ENCODE results near the gene FOXP1.

The FOXP1 gene

GRCh38 chr3:71376503-71376902 lies 207.0 kb downstream of the FOXP1 start:
- H3K36me3 ChIP-seq (ENCODE audit: control insufficient read depth in 2 of 2, insufficient read depth in 2 of 2, low read length in 2 of 2) = no peaks in the 10 kb centered on the region
- H3K27ac ChIP-seq (ENCODE audit: low read depth in 2 of 2, low read length in 2 of 2) = no peak overlapping the region
- H3K9ac ChIP-seq (ENCODE audit: low read depth in 1 of 2, low read length in 2 of 2) = no peak overlapping the region
- H3K4me3 ChIP-seq (ENCODE audit: low read length in 2 of 2) = no peak overlapping the region
- H3K27me3 ChIP-seq (ENCODE audit: control insufficient read depth in 2 of 2, insufficient read depth in 2 of 2, low read length in 2 of 2) = no peaks in the 10 kb centered on the region
- peaks cover 0 to 3% of the 10 kb centered on the region in 2 donors for H3K4me1 ChIP-seq (ENCODE audit: control insufficient read depth in 2 of 2, insufficient read depth in 2 of 2, low read length in 2 of 2)
- H3K9me3 ChIP-seq (ENCODE audit: control insufficient read depth in 2 of 2, low read length in 2 of 2) = no peaks in the 10 kb centered on the region

- Histone ChIP-seq H3K9me3 (ENCODE audit: control insufficient read depth in 2 of 2, low read length in 2 of 2) (no peaks in the 10 kb centered on the region), H3K4me3 (ENCODE audit: low read length in 2 of 2) (no peak overlapping the region), H3K9ac (ENCODE audit: low read depth in 1 of 2, low read length in 2 of 2) (no peak overlapping the region), H3K27ac (ENCODE audit: low read depth in 2 of 2, low read length in 2 of 2) (no peak overlapping the region), H3K27me3 (ENCODE audit: control insufficient read depth in 2 of 2, insufficient read depth in 2 of 2, low read length in 2 of 2) (no peaks in the 10 kb centered on the region), H3K4me1 (ENCODE audit: control insufficient read depth in 2 of 2, insufficient read depth in 2 of 2, low read length in 2 of 2) (peaks cover 0 to 3% of the 10 kb centered on the region in 2 donors), H3K36me3 (ENCODE audit: control insufficient read depth in 2 of 2, insufficient read depth in 2 of 2, low read length in 2 of 2) (no peaks in the 10 kb centered on the region)
Measured at GRCh38 chr3:71374582-71374981, 208.9 kb downstream of the FOXP1 start.

DNA sequence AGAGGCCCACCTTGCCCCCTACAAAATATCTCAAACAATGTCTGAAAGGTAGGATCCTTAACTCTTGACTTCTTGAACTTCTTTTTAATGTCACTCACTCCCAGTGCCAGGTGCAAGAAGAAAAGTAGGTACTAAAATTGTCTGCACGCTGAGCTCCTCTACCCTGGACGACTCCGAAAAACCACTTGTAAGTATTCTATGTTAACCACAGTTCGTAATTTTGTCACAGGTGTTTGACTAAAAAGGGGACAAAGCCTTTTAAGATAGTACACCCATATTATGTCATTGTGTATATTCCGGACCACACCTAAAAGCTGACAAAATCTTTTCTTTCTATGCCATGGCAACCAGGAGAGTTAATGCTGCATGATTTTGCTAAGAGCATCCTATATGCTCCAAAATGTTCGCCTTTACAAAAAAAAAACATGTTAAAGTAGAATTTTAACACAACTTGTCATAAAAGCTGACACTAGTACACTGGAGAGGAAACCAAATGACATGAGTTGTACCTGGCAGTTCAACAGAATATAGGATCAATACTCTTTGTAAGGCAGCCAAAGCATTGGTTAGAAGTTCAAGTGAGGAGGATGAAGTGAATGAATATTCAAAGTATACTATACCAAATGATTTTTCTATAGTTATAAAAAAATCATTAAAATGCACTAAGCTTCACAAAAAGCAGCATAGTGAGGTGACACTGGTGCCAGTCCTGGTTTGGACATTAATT lies 210.5 kb downstream of the FOXP1 start:
- H3K27me3 ChIP-seq (ENCODE audit: control insufficient read depth in 2 of 2, insufficient read depth in 2 of 2, low read length in 2 of 2) = no peaks in the 10 kb centered on the region
- no peak overlapping the region for H3K4me3 ChIP-seq (ENCODE audit: low read length in 2 of 2)
- H3K9me3 ChIP-seq (ENCODE audit: control insufficient read depth in 2 of 2, low read length in 2 of 2) = no peaks in the 10 kb centered on the region
- H3K27ac ChIP-seq (ENCODE audit: low read depth in 2 of 2, low read length in 2 of 2) = no peak overlapping the region
- H3K36me3 ChIP-seq (ENCODE audit: control insufficient read depth in 2 of 2, insufficient read depth in 2 of 2, low read length in 2 of 2) = no peaks in the 10 kb centered on the region
- H3K4me1 ChIP-seq (ENCODE audit: control insufficient read depth in 2 of 2, insufficient read depth in 2 of 2, low read length in 2 of 2) = peaks cover 0 to 3% of the 10 kb centered on the region in 2 donors
- no peak overlapping the region for H3K9ac ChIP-seq (ENCODE audit: low read depth in 1 of 2, low read length in 2 of 2)

GRCh38 chr3:71372241-71372768 lies 211.2 kb downstream of the FOXP1 start:
- Histone ChIP-seq H3K27me3 (ENCODE audit: control insufficient read depth in 2 of 2, insufficient read depth in 2 of 2, low read length in 2 of 2) (no peaks in the 10 kb centered on the region), H3K9ac (ENCODE audit: low read depth in 1 of 2, low read length in 2 of 2) (no peak overlapping the region), H3K36me3 (ENCODE audit: control insufficient read depth in 2 of 2, insufficient read depth in 2 of 2, low read length in 2 of 2) (no peaks in the 10 kb centered on the region), H3K9me3 (ENCODE audit: control insufficient read depth in 2 of 2, low read length in 2 of 2) (no peaks in the 10 kb centered on the region), H3K4me3 (ENCODE audit: low read length in 2 of 2) (no peak overlapping the region), H3K4me1 (ENCODE audit: control insufficient read depth in 2 of 2, insufficient read depth in 2 of 2, low read length in 2 of 2) (peaks cover 0 to 3% of the 10 kb centered on the region in 2 donors), H3K27ac (ENCODE audit: low read depth in 2 of 2, low read length in 2 of 2) (no peak overlapping the region)

DNA sequence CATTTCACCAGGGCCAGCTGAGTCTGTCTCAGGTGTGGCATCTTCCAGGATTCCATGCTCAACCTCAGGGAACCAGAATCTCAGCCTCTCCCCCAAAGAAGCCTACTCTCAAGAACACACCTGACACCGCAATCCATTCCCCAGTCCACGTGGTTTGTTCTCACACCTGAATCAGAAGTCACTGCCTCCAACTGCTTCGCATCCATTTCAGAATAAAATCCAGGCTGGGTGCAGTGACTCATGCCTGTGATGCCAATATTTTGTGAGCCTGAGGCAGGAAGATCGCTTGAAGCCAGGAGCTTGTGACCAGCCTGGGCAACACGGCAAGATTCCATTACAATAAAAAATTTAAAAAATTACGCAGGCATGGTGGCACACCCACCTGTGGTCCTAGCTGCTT lies 212.2 kb downstream of the FOXP1 start:
- Histone ChIP-seq H3K9ac (ENCODE audit: low read depth in 1 of 2, low read length in 2 of 2) (no peak overlapping the region), H3K36me3 (ENCODE audit: control insufficient read depth in 2 of 2, insufficient read depth in 2 of 2, low read length in 2 of 2) (no peaks in the 10 kb centered on the region), H3K4me3 (ENCODE audit: low read length in 2 of 2) (no peak overlapping the region), H3K4me1 (ENCODE audit: control insufficient read depth in 2 of 2, insufficient read depth in 2 of 2, low read length in 2 of 2) (peaks cover 0 to 3% of the 10 kb centered on the region in 2 donors), H3K27me3 (ENCODE audit: control insufficient read depth in 2 of 2, insufficient read depth in 2 of 2, low read length in 2 of 2) (no peaks in the 10 kb centered on the region), H3K9me3 (ENCODE audit: control insufficient read depth in 2 of 2, low read length in 2 of 2) (no peaks in the 10 kb centered on the region), H3K27ac (ENCODE audit: low read depth in 2 of 2, low read length in 2 of 2) (no peak overlapping the region)

- H3K9me3 ChIP-seq (ENCODE audit: control insufficient read depth in 2 of 2, low read length in 2 of 2) = no peaks in the 10 kb centered on the region
- no peak overlapping the region for H3K4me3 ChIP-seq (ENCODE audit: low read length in 2 of 2)
- no peak overlapping the region for H3K27ac ChIP-seq (ENCODE audit: low read depth in 2 of 2, low read length in 2 of 2)
- no peaks in the 10 kb centered on the region for H3K36me3 ChIP-seq (ENCODE audit: control insufficient read depth in 2 of 2, insufficient read depth in 2 of 2, low read length in 2 of 2)
- H3K27me3 ChIP-seq (ENCODE audit: control insufficient read depth in 2 of 2, insufficient read depth in 2 of 2, low read length in 2 of 2) = no peaks in the 10 kb centered on the region
- peaks cover 0 to 3% of the 10 kb centered on the region in 2 donors for H3K4me1 ChIP-seq (ENCODE audit: control insufficient read depth in 2 of 2, insufficient read depth in 2 of 2, low read length in 2 of 2)
- H3K9ac ChIP-seq (ENCODE audit: low read depth in 1 of 2, low read length in 2 of 2) = no peak overlapping the region
Measured at GRCh38 chr3:71370467-71370866, 213.1 kb downstream of the FOXP1 start.

DNA sequence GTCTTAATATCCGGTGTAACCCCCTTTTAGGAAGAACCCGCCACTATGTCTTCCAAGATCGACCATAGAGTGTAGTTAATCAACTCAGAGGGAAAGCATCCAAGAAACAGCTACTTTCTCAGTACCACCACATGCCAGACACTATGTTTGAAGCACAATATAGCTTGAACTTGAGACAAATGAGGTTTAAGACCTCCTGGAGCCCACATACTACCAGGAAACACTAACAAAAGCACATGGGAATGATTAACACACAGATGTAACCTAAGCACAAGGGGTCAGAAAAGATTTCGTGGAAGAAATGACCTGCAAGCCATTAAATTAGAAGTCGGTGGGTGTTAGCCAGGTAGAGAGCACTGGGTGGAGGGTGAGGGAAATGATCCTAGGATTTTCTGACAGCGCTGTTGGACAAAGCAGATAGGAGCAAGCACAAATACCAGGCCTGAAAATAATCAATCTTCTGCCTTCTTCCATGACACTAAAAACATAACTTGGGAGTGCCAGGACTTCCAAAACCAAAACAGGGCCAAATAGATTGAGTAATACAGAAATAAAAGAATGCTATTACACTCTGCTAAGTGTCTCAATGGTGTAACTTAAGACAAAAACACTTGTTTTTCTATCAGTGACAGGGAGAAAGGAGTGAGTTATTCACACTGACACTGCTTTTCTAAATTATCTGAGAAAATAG lies 213.7 kb downstream of the FOXP1 start:
- H3K9me3 ChIP-seq (ENCODE audit: control insufficient read depth in 2 of 2, low read length in 2 of 2) = no peaks in the 10 kb centered on the region
- peaks cover 0 to 3% of the 10 kb centered on the region in 2 donors for H3K4me1 ChIP-seq (ENCODE audit: control insufficient read depth in 2 of 2, insufficient read depth in 2 of 2, low read length in 2 of 2)
- no peaks in the 10 kb centered on the region for H3K27me3 ChIP-seq (ENCODE audit: control insufficient read depth in 2 of 2, insufficient read depth in 2 of 2, low read length in 2 of 2)
- H3K9ac ChIP-seq (ENCODE audit: low read depth in 1 of 2, low read length in 2 of 2) = no peak overlapping the region
- H3K27ac ChIP-seq (ENCODE audit: low read depth in 2 of 2, low read length in 2 of 2) = no peak overlapping the region
- no peaks in the 10 kb centered on the region for H3K36me3 ChIP-seq (ENCODE audit: control insufficient read depth in 2 of 2, insufficient read depth in 2 of 2, low read length in 2 of 2)
- H3K4me3 ChIP-seq (ENCODE audit: low read length in 2 of 2) = no peak overlapping the region

- Histone ChIP-seq H3K27ac (ENCODE audit: low read depth in 2 of 2, low read length in 2 of 2) (no peak overlapping the region), H3K36me3 (ENCODE audit: control insufficient read depth in 2 of 2, insufficient read depth in 2 of 2, low read length in 2 of 2) (no peaks in the 10 kb centered on the region), H3K9me3 (ENCODE audit: control insufficient read depth in 2 of 2, low read length in 2 of 2) (no peaks in the 10 kb centered on the region), H3K9ac (ENCODE audit: low read depth in 1 of 2, low read length in 2 of 2) (no peak overlapping the region), H3K4me3 (ENCODE audit: low read length in 2 of 2) (no peak overlapping the region), H3K4me1 (ENCODE audit: control insufficient read depth in 2 of 2, insufficient read depth in 2 of 2, low read length in 2 of 2) (no peaks in the 10 kb centered on the region), H3K27me3 (ENCODE audit: control insufficient read depth in 2 of 2, insufficient read depth in 2 of 2, low read length in 2 of 2) (no peaks in the 10 kb centered on the region)
Measured at GRCh38 chr3:71366988-71367604, 216.4 kb downstream of the FOXP1 start.

- no peak overlapping the region for H3K27ac ChIP-seq (ENCODE audit: low read depth in 2 of 2, low read length in 2 of 2)
- no peaks in the 10 kb centered on the region for H3K27me3 ChIP-seq (ENCODE audit: control insufficient read depth in 2 of 2, insufficient read depth in 2 of 2, low read length in 2 of 2)
- H3K4me3 ChIP-seq (ENCODE audit: low read length in 2 of 2) = no peak overlapping the region
- H3K9ac ChIP-seq (ENCODE audit: low read depth in 1 of 2, low read length in 2 of 2) = no peak overlapping the region
- no peaks in the 10 kb centered on the region for H3K4me1 ChIP-seq (ENCODE audit: control insufficient read depth in 2 of 2, insufficient read depth in 2 of 2, low read length in 2 of 2)
- H3K9me3 ChIP-seq (ENCODE audit: control insufficient read depth in 2 of 2, low read length in 2 of 2) = no peaks in the 10 kb centered on the region
- peaks cover 0 to 2% of the 10 kb centered on the region in 2 donors for H3K36me3 ChIP-seq (ENCODE audit: control insufficient read depth in 2 of 2, insufficient read depth in 2 of 2, low read length in 2 of 2)
Measured at GRCh38 chr3:71361334-71361890, 222.1 kb downstream of the FOXP1 start.

DNA sequence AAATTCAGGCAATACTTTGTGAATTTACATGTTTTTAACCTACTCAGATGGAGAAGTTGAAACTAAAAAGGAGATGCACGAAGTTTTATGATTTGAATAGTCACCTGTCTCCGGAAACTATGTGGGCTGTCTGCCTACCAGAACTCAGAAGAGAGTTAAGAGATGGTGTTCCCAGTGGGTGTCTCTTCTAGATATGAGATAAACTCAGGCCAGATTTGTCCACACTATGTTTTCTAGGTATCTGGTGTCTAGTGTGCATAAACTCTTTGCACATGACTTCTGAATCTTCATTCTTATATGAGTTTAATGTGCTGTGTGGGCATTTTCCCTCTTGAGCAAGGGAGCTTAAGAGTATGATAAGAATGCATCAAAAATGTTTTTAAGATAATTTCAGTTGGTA lies 222.8 kb downstream of the FOXP1 start:
- Histone ChIP-seq H3K4me3 (ENCODE audit: low read length in 2 of 2) (no peak overlapping the region), H3K4me1 (ENCODE audit: control insufficient read depth in 2 of 2, insufficient read depth in 2 of 2, low read length in 2 of 2) (no peaks in the 10 kb centered on the region)

More for the DNA sequence above, 222.8 kb downstream of the FOXP1 start:
- H3K27me3 ChIP-seq (ENCODE audit: control insufficient read depth in 2 of 2, insufficient read depth in 2 of 2, low read length in 2 of 2) = no peaks in the 10 kb centered on the region
- H3K27ac ChIP-seq (ENCODE audit: low read depth in 2 of 2, low read length in 2 of 2) = no peak overlapping the region
- H3K9me3 ChIP-seq (ENCODE audit: control insufficient read depth in 2 of 2, low read length in 2 of 2) = no peaks in the 10 kb centered on the region
- no peak overlapping the region for H3K9ac ChIP-seq (ENCODE audit: low read depth in 1 of 2, low read length in 2 of 2)
- peaks cover 0 to 2% of the 10 kb centered on the region in 2 donors for H3K36me3 ChIP-seq (ENCODE audit: control insufficient read depth in 2 of 2, insufficient read depth in 2 of 2, low read length in 2 of 2)

All from mucosa of rectum (tissue), 2 donors.